Subcutaneous adipose tissue (tissue), 4 donors: ENCODE results near the gene TUT4. TPM values are rescaled to one million over a fixed set of nuclear protein-coding genes. Genes with fewer than 3 reads are reported as not detected.

Experiments
- total RNA-seq, 4 donors: library from RNA; depleted of rRNA; stranded (reverse); fragments of >200 nt; gene quantifications; one replicate each; pipeline ENCODE4 v1.1.0, GENCODE V29; 2016
- TF ChIP-seq, protein P1 (sequence below): fragments of 450-650 bp; IDR thresholded peaks from one replicate; pipeline ENCODE4 v1.5.1; 2016; ENCODE audit warnings: low read depth, mild to moderate bottlenecking, control low read depth, antibody characterized with exemption, moderate library complexity

TUT4 gene
- total RNA-seq, 4 donors from 2014 or later: 37.1 to 52.2 (median 43.6) TPM

DNA sequence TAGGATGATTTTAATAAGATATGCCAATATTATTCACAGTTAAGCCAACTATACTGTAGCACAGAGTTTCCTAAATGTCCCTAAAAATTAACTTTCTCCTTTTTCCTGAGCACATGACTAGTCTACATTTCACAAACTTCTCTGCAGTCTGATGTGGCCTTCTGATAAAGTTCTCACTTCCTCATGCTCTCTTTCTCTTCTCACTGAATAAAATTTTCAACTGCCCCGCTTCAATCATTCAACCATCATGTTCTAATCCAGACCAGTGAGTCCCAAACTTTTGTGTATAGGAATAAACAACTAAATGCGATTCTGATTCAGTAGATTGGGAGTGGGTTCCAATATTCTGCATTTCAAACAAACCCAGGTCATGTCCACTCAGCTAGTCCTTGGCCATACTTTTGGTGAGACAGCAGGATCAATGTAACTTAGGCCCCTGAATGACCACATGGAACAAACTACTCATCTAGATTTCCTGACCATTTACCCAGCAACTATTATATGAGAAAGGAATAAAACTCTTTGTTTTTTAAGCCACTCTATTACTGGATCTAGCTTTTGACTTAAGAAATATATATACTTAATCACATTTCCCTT, 20.1 kb downstream of the TUT4 start:
- TF ChIP-seq, protein P1, sequence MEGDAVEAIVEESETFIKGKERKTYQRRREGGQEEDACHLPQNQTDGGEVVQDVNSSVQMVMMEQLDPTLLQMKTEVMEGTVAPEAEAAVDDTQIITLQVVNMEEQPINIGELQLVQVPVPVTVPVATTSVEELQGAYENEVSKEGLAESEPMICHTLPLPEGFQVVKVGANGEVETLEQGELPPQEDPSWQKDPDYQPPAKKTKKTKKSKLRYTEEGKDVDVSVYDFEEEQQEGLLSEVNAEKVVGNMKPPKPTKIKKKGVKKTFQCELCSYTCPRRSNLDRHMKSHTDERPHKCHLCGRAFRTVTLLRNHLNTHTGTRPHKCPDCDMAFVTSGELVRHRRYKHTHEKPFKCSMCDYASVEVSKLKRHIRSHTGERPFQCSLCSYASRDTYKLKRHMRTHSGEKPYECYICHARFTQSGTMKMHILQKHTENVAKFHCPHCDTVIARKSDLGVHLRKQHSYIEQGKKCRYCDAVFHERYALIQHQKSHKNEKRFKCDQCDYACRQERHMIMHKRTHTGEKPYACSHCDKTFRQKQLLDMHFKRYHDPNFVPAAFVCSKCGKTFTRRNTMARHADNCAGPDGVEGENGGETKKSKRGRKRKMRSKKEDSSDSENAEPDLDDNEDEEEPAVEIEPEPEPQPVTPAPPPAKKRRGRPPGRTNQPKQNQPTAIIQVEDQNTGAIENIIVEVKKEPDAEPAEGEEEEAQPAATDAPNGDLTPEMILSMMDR: no peak

DNA sequence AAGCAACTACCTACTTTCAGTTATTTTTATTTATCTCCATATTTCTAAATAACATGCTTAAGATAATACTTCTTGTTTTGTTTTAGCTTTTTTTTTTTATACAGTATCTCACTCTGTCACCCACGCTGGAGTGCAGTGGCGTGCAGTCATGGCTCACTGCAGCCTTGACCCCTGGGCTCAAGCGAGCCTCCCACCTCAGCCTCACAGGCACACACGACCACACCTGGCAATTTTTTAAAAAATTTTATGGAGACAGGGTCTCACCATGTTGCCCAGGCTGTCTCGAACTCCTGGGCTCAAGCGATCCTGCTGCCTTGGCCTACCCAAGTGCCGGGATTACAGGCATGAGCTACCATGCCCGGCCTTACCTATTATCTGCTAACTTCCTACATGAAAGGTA, 20.6 kb downstream of the TUT4 start:
- TF ChIP-seq, protein P1: no peak

DNA sequence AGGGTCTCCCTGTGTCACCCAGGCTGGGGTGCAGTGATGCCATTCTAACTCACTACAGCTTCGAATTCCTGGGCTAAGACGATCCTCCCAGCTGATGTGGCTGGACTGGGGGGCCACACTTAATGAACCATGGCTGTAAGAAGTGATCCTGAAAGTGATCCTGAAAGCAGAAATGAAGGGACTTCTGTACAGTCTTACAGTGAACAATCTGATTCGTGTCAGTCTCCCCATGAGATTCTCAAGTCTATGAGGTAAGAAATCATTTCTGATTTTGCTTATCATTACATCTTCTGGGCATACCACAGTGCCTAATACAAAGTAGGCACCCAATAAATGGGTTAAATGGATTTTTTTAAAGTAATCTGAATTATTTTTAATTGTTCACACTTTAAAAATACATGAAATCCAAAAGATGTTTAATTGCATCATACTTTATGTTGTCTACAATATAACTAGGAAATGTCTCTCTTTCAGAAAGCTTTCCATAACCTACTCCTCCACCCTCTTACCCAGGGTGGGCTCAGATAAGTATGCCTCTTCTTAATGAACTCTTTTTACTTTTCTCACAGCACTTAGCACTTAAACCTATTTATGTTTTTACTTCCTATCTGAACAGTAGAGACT, 21.5 kb downstream of the TUT4 start:
- TF ChIP-seq, protein P1: no peak

DNA sequence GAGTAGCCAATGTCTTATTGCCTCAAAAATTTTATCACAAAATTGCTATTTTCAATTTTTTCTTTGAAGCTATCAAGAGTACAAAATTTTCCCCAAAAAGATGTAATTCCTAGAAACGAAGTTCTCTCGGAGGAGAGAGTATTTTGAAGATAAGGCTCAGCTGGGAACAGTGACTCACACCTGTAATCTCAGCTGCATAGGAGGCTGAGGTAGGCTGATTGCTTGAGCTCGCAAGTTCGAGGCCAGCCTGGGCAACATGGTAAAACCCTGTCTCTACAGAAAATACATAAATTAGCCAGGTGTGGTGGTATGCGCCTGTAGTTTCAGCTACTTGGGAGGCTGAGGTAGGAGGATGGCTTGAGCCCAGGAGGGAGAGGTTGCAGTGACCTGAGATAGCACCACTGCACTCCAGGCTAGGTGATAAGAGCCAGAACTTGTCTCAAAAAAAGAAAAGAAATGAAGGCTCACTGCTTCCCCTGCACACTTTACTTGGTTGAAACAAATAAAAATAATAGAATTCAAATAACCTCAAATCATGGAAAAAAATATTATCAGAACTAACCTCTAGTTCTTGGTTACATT, 22.2 kb downstream of the TUT4 start:
- TF ChIP-seq, protein P1: no peak

DNA sequence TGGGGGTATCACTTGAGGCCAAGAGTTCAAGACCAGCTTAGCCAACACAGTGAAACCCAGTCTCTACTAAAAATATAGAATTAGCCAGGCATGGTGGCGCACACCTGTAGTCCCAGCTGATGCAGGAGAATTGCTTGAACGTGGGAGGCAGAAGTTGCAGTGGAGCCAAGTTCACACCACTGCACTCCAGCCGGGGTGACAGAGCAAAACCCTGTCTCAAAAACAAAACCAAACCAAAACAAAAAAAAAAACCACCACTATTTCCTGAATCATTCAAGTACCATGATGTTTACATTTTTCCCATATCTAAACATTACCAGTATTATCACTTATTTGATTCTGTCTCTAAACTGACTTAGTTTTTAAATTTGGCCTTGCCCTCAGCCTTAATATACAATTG, 29.5 kb downstream of the TUT4 start:
- TF ChIP-seq, protein P1: no peak

DNA sequence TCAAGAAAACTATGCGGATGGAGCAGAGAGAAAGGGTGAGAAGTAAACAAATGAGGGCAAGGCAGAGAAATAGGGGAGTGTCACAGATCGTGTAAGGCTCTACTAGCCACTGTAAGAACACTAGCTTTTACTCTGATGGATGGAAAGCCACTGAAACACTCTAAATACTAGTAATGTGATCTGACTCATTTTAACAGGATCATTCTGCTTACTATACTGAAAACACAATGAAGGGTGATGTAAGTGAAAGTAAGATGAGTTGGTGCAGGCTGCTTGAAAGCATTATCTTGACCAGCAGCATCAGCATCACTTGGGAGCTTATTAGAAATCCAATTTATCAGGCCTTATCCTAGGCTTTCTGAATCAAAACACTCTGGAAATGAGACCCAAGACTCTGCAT, 32.7 kb downstream of the TUT4 start:
- TF ChIP-seq, protein P1: no peak

DNA sequence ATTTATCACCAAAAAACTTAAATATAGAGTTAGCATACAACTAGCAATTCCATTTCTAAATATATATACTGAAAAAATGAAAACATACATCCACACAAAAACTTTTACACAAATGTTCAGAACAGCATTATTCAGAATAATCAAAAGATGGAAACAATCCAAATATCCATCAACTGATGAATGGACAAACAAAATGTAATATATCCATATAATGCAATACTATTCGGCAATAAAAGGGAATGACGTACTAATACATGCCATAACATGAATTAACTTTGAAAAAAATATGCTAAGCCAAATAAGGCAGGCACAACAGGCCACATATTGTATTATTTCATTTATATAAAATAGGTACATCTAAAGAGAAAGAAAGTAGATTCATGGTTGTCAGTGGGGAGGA, 33.9 kb downstream of the TUT4 start:
- TF ChIP-seq, protein P1: no peak
